Mesothelial cell of epicardium (in vitro differentiated cells): ENCODE data around the gene COQ8A. TPM values are rescaled to one million over a fixed set of nuclear protein-coding genes. Genes with fewer than 3 reads are reported as not detected.

ENCODE experiments used
- DNase-seq, 2 experiments: peaks; one replicate each; pipeline ENCODE4 v3.0.0; 2021; ENCODE audit warnings: low spot score in 2 of 2; ENCODE audit not compliant: unreplicated experiment in 2 of 2
- H3K27ac Mint-ChIP-seq: 2 replicates; pipeline ENCODE4 v1.8.0; 2021; ENCODE audit warnings: mixed read lengths
- H3K27me3 Mint-ChIP-seq: 2 replicates; pipeline ENCODE4 v1.8.0; 2021; ENCODE audit warnings: low read depth, mixed read lengths
- H3K36me3 Mint-ChIP-seq: 2 replicates; pipeline ENCODE4 v1.8.0; 2021; ENCODE audit warnings: mixed read lengths
- H3K4me1 Mint-ChIP-seq: 2 replicates; pipeline ENCODE4 v1.8.0; 2021; ENCODE audit warnings: mixed read lengths
- H3K4me3 Mint-ChIP-seq: 2 replicates; pipeline ENCODE4 v1.8.0; 2021; ENCODE audit warnings: mild to moderate bottlenecking, moderate library complexity, mixed read lengths
- H3K9me3 Mint-ChIP-seq: 2 replicates; pipeline ENCODE4 v1.8.0; 2021; ENCODE audit warnings: mixed read lengths
- CTCF ChIP-seq: fragments of 200-600 bp; sonication (generic); IDR thresholded peaks from one replicate; pipeline ENCODE4 v1.5.0; 2021; ENCODE audit warnings: antibody characterized with exemption; ENCODE audit not compliant: unreplicated experiment
- total RNA-seq: library from RNA; stranded (reverse); gene quantifications from 3 replicates; pipeline ENCODE4 v1.2.1, GENCODE V29; 2021

Gene COQ8A
- total RNA-seq, 1 donor from 2014 or later = 19.9 TPM

- no peak for DNase-seq
These were observed 70.6 kb downstream of the COQ8A start for GRCh38 chr1:227010645-227011044.

DNA sequence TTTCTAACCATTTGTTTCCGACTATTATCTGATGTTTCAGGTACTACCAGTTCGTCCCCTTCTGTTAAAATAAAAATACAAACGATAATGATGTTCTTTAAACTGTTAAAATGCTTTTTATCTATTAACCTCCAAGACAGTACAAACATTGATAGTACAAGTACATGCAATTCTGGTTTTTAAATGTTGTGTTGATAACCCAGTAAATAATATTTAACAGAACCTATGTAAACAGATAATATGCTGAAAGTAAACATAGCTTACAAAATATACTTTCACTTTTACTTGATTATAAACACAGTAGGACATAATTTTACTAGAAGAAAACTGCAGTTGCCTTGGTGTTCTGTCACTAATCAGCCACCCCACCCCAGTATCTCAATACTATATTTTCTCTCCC is 76.9 kb downstream of the COQ8A start:
- H3K4me1 Mint-ChIP-seq = no peaks in the 10 kb centered on the region
- H3K27ac Mint-ChIP-seq = no peak overlapping the region
- peaks cover 32% of the 10 kb centered on the region for H3K9me3 Mint-ChIP-seq
- DNase-seq = no peak
- peaks cover 55% of the 10 kb centered on the region for H3K36me3 Mint-ChIP-seq
- H3K4me3 Mint-ChIP-seq = no peak overlapping the region
- TF ChIP-seq CTCF = no peak
- H3K27me3 Mint-ChIP-seq = no peaks in the 10 kb centered on the region

More at GRCh38 chr1:227010645-227011044, 70.6 kb downstream of the COQ8A start:
- no peaks in the 10 kb centered on the region for H3K4me1 Mint-ChIP-seq
- peaks cover 12% of the 10 kb centered on the region for H3K36me3 Mint-ChIP-seq
- no peak overlapping the region for H3K27ac Mint-ChIP-seq
- TF ChIP-seq CTCF = no peak
- no peak overlapping the region for H3K4me3 Mint-ChIP-seq
- H3K9me3 Mint-ChIP-seq = no peaks in the 10 kb centered on the region
- no peaks in the 10 kb centered on the region for H3K27me3 Mint-ChIP-seq

GRCh38 chr1:227032396-227032795 is 92.3 kb downstream of the COQ8A start:
- Mint-ChIP-seq H3K27me3 (no peaks in the 10 kb centered on the region), H3K4me1 (no peaks in the 10 kb centered on the region), H3K4me3 (no peak overlapping the region), H3K9me3 (no peaks in the 10 kb centered on the region), H3K27ac (no peak overlapping the region), H3K36me3 (peaks cover 23% of the 10 kb centered on the region)
- DNase-seq = no peak
- TF ChIP-seq CTCF = no peak

DNA sequence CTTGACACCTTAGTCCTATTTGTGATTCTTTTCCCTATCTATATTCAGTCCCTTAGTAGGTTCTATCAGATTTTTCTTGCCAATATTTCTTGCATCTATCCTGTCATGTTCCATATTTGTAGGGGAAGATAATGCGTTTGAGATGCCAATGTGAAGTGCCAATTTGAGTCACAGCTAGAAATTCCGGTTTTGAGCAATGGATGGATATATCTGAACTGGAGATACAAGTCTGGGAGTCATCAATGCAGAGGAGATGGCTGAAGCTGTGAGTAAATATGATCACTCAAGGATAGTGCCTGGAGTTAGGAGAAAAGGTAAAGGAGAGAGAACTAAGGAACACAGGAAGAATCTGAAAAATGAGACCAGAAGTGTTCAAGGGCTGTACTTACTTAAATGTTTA is 93.8 kb downstream of the COQ8A start:
- no peak overlapping the region for H3K27ac Mint-ChIP-seq
- H3K9me3 Mint-ChIP-seq = no peaks in the 10 kb centered on the region
- no peak for DNase-seq
- no peak overlapping the region for H3K4me3 Mint-ChIP-seq
- H3K4me1 Mint-ChIP-seq = no peaks in the 10 kb centered on the region
- no peaks in the 10 kb centered on the region for H3K27me3 Mint-ChIP-seq
- H3K36me3 Mint-ChIP-seq = peaks cover 19% of the 10 kb centered on the region
- no peak for TF ChIP-seq CTCF

- Mint-ChIP-seq H3K9me3 (no peaks in the 10 kb centered on the region), H3K4me1 (no peaks in the 10 kb centered on the region), H3K27me3 (no peaks in the 10 kb centered on the region), H3K27ac (no peak overlapping the region), H3K4me3 (no peak overlapping the region), H3K36me3 (peaks cover 24% of the 10 kb centered on the region)
- no peak for DNase-seq
- TF ChIP-seq CTCF = no peak
These were observed 95.2 kb downstream of the COQ8A start for GRCh38 chr1:227035316-227035715.

DNA sequence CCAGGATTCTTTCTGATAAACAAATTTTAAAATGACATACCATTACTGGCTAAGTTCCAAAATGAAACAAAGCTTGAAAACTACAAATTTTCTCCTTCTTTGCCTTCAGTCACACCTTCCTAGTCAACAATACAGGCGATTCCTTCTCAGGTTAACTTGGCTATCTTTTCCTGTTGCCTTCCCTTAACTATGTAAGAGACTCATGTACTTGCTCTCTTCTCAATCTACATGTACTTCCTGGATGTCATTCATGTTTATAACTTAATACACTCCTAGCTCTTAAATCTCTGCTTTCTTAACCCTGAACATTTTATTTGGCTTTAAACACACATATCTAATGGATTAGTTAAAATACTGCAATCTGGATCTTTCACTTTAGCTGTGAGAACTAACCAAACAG is 97.0 kb downstream of the COQ8A start:
- Mint-ChIP-seq H3K27ac (no peak overlapping the region), H3K27me3 (no peaks in the 10 kb centered on the region), H3K36me3 (peaks cover 23% of the 10 kb centered on the region), H3K4me3 (no peak overlapping the region), H3K9me3 (no peaks in the 10 kb centered on the region), H3K4me1 (no peaks in the 10 kb centered on the region)
- no peak for DNase-seq
- no peak for TF ChIP-seq CTCF
